ENCODE results near the gene TFB1M.

GRCh38 chr6:155234167-155234566, 80.1 kb downstream of the TFB1M start:
- TF ChIP-seq, protein P1, sequence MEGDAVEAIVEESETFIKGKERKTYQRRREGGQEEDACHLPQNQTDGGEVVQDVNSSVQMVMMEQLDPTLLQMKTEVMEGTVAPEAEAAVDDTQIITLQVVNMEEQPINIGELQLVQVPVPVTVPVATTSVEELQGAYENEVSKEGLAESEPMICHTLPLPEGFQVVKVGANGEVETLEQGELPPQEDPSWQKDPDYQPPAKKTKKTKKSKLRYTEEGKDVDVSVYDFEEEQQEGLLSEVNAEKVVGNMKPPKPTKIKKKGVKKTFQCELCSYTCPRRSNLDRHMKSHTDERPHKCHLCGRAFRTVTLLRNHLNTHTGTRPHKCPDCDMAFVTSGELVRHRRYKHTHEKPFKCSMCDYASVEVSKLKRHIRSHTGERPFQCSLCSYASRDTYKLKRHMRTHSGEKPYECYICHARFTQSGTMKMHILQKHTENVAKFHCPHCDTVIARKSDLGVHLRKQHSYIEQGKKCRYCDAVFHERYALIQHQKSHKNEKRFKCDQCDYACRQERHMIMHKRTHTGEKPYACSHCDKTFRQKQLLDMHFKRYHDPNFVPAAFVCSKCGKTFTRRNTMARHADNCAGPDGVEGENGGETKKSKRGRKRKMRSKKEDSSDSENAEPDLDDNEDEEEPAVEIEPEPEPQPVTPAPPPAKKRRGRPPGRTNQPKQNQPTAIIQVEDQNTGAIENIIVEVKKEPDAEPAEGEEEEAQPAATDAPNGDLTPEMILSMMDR (conservative IDR thresholded peaks at IDR 0.05 in 1 of 2, IDR thresholded peaks at IDR 0.05 in 1 of 2; ENCODE audit: low read depth in 1 of 2, low read length in 2 of 2) = no peak
- TF ChIP-seq EZH2 (IDR thresholded peaks at IDR 0.05; ENCODE audit: low read length, missing control alignments) = no peak
